Kidney (tissue), 14 donors: ENCODE measurements around the gene PGA4. TPM values are rescaled to one million over a fixed set of nuclear protein-coding genes. Genes with fewer than 3 reads are reported as not detected.

ENCODE experiments used
- DNase-seq, 5 donors: peaks; one replicate each; pipeline ENCODE4 v3.0.0-alpha.2; 2013 to 2020
- FAIRE-seq: peaks from 2 replicates; lab custom pipeline; 2012; peaks lifted over from hg19 to GRCh38; lab: Jason Lieb, UNC
- H3K27ac ChIP-seq, 2 donors: one replicate each; pipeline ENCODE4 v1.7.0; 2013; ENCODE audit warnings: low read depth in 2 of 2, low read length in 2 of 2, inconsistent platforms in 1 of 2
- H3K27me3 ChIP-seq: one replicate; pipeline ENCODE4 v1.7.1; 2013; ENCODE audit warnings: low read length, inconsistent platforms; ENCODE audit not compliant: control insufficient read depth, insufficient read depth
- H3K36me3 ChIP-seq, 3 donors: one replicate each; pipeline versions ENCODE4 v1.7.0 to v1.7.1; 2013; ENCODE audit warnings: low read length in 3 of 3, control low read depth in 1 of 3, inconsistent platforms in 1 of 3; ENCODE audit not compliant: insufficient read depth in 3 of 3, control insufficient read depth in 2 of 3
- H3K4me1 ChIP-seq, 3 donors: one replicate each; pipeline versions ENCODE4 v1.7.0 to v1.7.1; 2013; ENCODE audit warnings: low read length in 3 of 3, inconsistent platforms in 1 of 3, low read depth in 1 of 3; ENCODE audit not compliant: control insufficient read depth in 2 of 3, insufficient read depth in 2 of 3
- H3K4me3 ChIP-seq, 3 donors: one replicate each; pipeline versions ENCODE4 v1.7.0 to v1.8.1; 2013; ENCODE audit warnings: low read length in 3 of 3, control low read depth in 1 of 3, inconsistent platforms in 1 of 3
- H3K9ac ChIP-seq, 3 donors: one replicate each; pipeline versions ENCODE4 v1.7.0 to v1.7.1; 2013; ENCODE audit warnings: low read length in 3 of 3, control low read depth in 1 of 3, inconsistent platforms in 1 of 3
- H3K9me3 ChIP-seq, 3 donors: one replicate each; pipeline versions ENCODE4 v1.7.0 to v1.7.1; 2013; ENCODE audit warnings: low read length in 3 of 3, control low read depth in 1 of 3, inconsistent platforms in 1 of 3; ENCODE audit not compliant: control insufficient read depth in 2 of 3, insufficient read depth in 1 of 3
- CTCF ChIP-seq: IDR thresholded peaks from 3 replicates; pipeline ENCODE4 v1.5.1; 2012; ENCODE audit warnings: mild to moderate bottlenecking, moderate library complexity, borderline replicate concordance; ENCODE audit not compliant: insufficient read depth; ENCODE audit errors: extremely low read depth
- intact Hi-C: fragments of 100-400 bp; cut with DNase I; formaldehyde crosslinking; loops from one replicate; pipeline ENCODE4 v1.11.1; 2022
- polyA plus RNA-seq: library from polyadenylated mRNA; stranded (reverse); fragments of 350-450 nt; fragmentation: Illumina TruSeq; extraction: RNeasy Lipid Tissue Mini Kit (QIAGEN cat#74804); gene quantifications from one replicate; pipeline ENCODE4 v1.2.3, GENCODE V29; 2014; ENCODE audit warnings: low read depth, low replicate concordance; ENCODE audit not compliant: insufficient read depth
- total RNA-seq: library from RNA; stranded (reverse); fragmentation: NEBNext Ultra II Directional; extraction: Animal tissue kit (Norgen Biotek cat#: 25700); gene quantifications from one replicate; pipeline ENCODE4 v1.2.1, GENCODE V29; 2021
- donor health status: control.
- donor health status: control.
- donor health status: control.
- donor health status: control.
- donor health status: control.
- donor health status: DM: yes; HTN: yes; CAD: no.
- donor health status: Normal renal cell carcinoma (clear cell type).

The PGA4 gene
- total and polyA plus RNA-seq, 2 donors from 2014 or later = not detected

GRCh38 chr11:61278001-61278470, 55.9 kb downstream of the PGA4 start:
- Histone ChIP-seq H3K9me3 (no peaks in the 10 kb centered on the region), H3K36me3 (no peaks in the 10 kb centered on the region), H3K27me3 (no peaks in the 10 kb centered on the region), H3K4me3 (no peak overlapping the region), H3K9ac (no peak overlapping the region), H3K27ac (no peak overlapping the region), H3K4me1 (no peaks in the 10 kb centered on the region)
- intact Hi-C loops = no loop called here
- TF ChIP-seq CTCF = no peak
- DNase-seq (peak in 2 of 5 donors; percentile 30 to 34), FAIRE-seq (no peak)

DNA sequence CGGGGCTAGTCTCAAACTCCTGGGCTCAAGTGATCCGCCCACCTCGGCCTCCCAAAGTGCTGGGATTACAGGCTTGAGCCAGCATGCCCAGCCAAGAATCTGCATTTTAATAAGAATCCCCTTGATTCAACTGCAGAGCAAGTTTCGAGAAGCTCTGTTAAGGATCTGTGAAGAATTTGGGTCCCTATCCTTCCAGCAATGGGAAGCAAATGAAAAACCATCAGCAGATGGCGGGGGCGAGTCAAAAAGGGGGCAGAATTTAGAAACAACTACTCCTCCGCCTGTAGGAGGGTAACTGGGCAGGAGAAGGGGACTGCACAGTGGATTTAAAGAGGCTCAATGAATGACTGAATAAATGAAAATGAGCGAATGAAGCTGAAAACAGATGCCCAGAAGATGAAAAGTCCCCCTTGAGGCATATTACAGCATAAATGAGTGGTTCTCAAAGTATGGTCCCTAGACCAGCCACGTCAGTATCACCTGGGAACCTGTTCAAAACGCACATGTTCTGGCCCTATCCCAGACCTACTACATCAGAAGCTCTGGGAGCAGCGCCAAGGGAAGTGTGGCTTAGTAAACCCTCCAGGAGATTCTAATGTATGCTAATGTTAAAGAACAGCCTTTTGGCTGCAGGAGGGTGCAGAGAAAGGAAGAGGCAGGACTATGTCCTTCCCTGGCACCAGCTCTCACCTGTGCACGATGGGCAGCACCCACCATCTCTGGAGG, 58.0 kb downstream of the PGA4 start:
- peak in 1 of 5 donors; percentile 6 for DNase-seq

GRCh38 chr11:61280883-61281580, 58.9 kb downstream of the PGA4 start:
- intact Hi-C loops = no loop called here
- TF ChIP-seq CTCF = no peak
- Histone ChIP-seq H3K9ac (no peak overlapping the region), H3K36me3 (no peaks in the 10 kb centered on the region), H3K4me1 (no peaks in the 10 kb centered on the region), H3K4me3 (no peak overlapping the region), H3K9me3 (no peaks in the 10 kb centered on the region), H3K27ac (no peak overlapping the region), H3K27me3 (no peaks in the 10 kb centered on the region)
- DNase-seq (peak in 2 of 5 donors; percentile 52 to 53), FAIRE-seq (no peak)

More for the DNA sequence above, 58.0 kb downstream of the PGA4 start:
- Histone ChIP-seq H3K9me3 (no peaks in the 10 kb centered on the region), H3K27ac (no peak overlapping the region), H3K36me3 (no peaks in the 10 kb centered on the region), H3K4me1 (no peaks in the 10 kb centered on the region), H3K9ac (no peak overlapping the region), H3K4me3 (no peak overlapping the region), H3K27me3 (no peaks in the 10 kb centered on the region)
- intact Hi-C loops = no loop called here
- no peak for TF ChIP-seq CTCF
- no peak for FAIRE-seq

Other genes starting within 250 kb of the PGA4 start
- 2.9 TPM for gene CD5, start 119.9 kb upstream of the PGA4 start, total RNA-seq
- gene CD5, start 119.9 kb upstream of the PGA4 start, polyA plus RNA-seq = 0.26 TPM
- 31.8 TPM for gene VPS37C, start 60.9 kb upstream of the PGA4 start, total RNA-seq
- 13.9 TPM for gene VPS37C, start 60.9 kb upstream of the PGA4 start, polyA plus RNA-seq
- 0.54 TPM for gene PGA3, start 18.8 kb upstream of the PGA4 start, total RNA-seq
- gene PGA3, start 18.8 kb upstream of the PGA4 start, polyA plus RNA-seq = not detected
- 0.35 TPM for gene PGA5, start 18.8 kb downstream of the PGA4 start, total RNA-seq
- not detected for gene PGA5, start 18.8 kb downstream of the PGA4 start, polyA plus RNA-seq
- gene VWCE, start 73.0 kb downstream of the PGA4 start, total RNA-seq = 1.2 TPM
- gene VWCE, start 73.0 kb downstream of the PGA4 start, polyA plus RNA-seq = 0.32 TPM
- 185 TPM for gene DDB1, start 110.8 kb downstream of the PGA4 start, total RNA-seq
- 131 TPM for gene DDB1, start 110.8 kb downstream of the PGA4 start, polyA plus RNA-seq
- 64.6 TPM for gene TKFC, start 110.9 kb downstream of the PGA4 start, total RNA-seq
- gene TKFC, start 110.9 kb downstream of the PGA4 start, polyA plus RNA-seq = 107 TPM
- gene CYB561A3, start 139.5 kb downstream of the PGA4 start, total RNA-seq = 36.8 TPM
- gene CYB561A3, start 139.5 kb downstream of the PGA4 start, polyA plus RNA-seq = 29.7 TPM
- gene TMEM138, start 140.0 kb downstream of the PGA4 start, total RNA-seq = 42.3 TPM
- 62.3 TPM for gene TMEM138, start 140.0 kb downstream of the PGA4 start, polyA plus RNA-seq
- gene TMEM216, start 170.2 kb downstream of the PGA4 start, total RNA-seq = 11.1 TPM
- gene TMEM216, start 170.2 kb downstream of the PGA4 start, polyA plus RNA-seq = 16.2 TPM
- 94.5 TPM for gene CPSF7, start 207.6 kb downstream of the PGA4 start, total RNA-seq
- gene CPSF7, start 207.6 kb downstream of the PGA4 start, polyA plus RNA-seq = 28.4 TPM
- gene SDHAF2, start 207.8 kb downstream of the PGA4 start, total RNA-seq = 40.7 TPM
- gene SDHAF2, start 207.8 kb downstream of the PGA4 start, polyA plus RNA-seq = 77.1 TPM